ENCODE measurements around the gene NUP214. TPM values are rescaled to one million over a fixed set of nuclear protein-coding genes. Genes with fewer than 3 reads are reported as not detected.

NUP214 gene
- total RNA-seq, 1 experiment from 2014 or later: 35.5 TPM

GRCh38 chr9:131120620-131121228 is 4.7 kb upstream of the NUP214 start:
- ChIA-PET RAD21 (ENCODE audit: low non-redundant PET in 1 of 2, low total read pairs in 2 of 2, uncharacterized antibody in 2 of 2, unreplicated experiment in 2 of 2) (no interaction called here), POLR2A (no interaction called here), CTCF (no interaction called here)
- Histone ChIP-seq H3K27ac (ENCODE audit: low read depth, low read length) (no peak overlapping the region), H3K36me3 (ENCODE audit: control insufficient read depth in 1 of 2, insufficient read depth in 2 of 2, low read length in 2 of 2) (peaks cover 3 to 5% of the 10 kb centered on the region in 2 experiments; a peak in 2 of 4 replicates), H3K9ac (ENCODE audit: low read length) (no peak overlapping the region), H2AFZ (ENCODE audit: low read depth, low read length, poor library complexity, severe bottlenecking) (no peak overlapping the region), H3K4me2 (ENCODE audit: low read length) (no peak overlapping the region), H3K4me1 (ENCODE audit: control insufficient read depth in 1 of 2, insufficient read depth in 2 of 2, low read length in 2 of 2) (peaks cover 0 to 3% of the 10 kb centered on the region in 2 experiments; a peak in 1 of 4 replicates), H3K9me3 (ENCODE audit: control insufficient read depth in 1 of 2, insufficient read depth in 1 of 2, low read depth in 1 of 2, low read length in 2 of 2) (no peaks in the 10 kb centered on the region), H4K20me1 (ENCODE audit: insufficient read depth) (no peaks in the 10 kb centered on the region), H3K27me3 (ENCODE audit: insufficient read depth, low read length) (no peaks in the 10 kb centered on the region), H3K9me2 (ENCODE audit: insufficient read depth) (no peaks in the 10 kb centered on the region), H3K4me3 (replicated peaks in 1 of 2; ENCODE audit: low read depth in 1 of 2, low read length in 2 of 2) (no peak overlapping the region), H3K79me2 (ENCODE audit: insufficient read depth, low read length) (peaks cover 10% of the 10 kb centered on the region)
- DNase-seq (ENCODE audit: low read depth, low spot score) (no peak), ATAC-seq (no peak)
- no TSS peak for BruUV-seq (replicated peaks)
- TF ChIP-seq CEBPB (IDR thresholded peaks at IDR 0.05; ENCODE audit: low read depth) (no peak), CTCF (IDR thresholded peaks at IDR 0.05 in 2 of 3, conservative IDR thresholded peaks at IDR 0.05 in 1 of 3; ENCODE audit: borderline replicate concordance in 1 of 3, insufficient read depth in 1 of 3, low read depth in 2 of 3, low read length in 2 of 3) (no peak), MAX (IDR thresholded peaks at IDR 0.05) (no peak)
- intact Hi-C loops (cut with micrococcal nuclease): no loop called here

GRCh38 chr9:131121346-131121745 is 4.0 kb upstream of the NUP214 start:
- RAD21 ChIA-PET (ENCODE audit: low non-redundant PET in 1 of 2, low total read pairs in 2 of 2, uncharacterized antibody in 2 of 2, unreplicated experiment in 2 of 2): no interaction called here

More at GRCh38 chr9:131121346-131121745, 4.0 kb upstream of the NUP214 start:
- no peak overlapping the region for H3K4me3 ChIP-seq (replicated peaks in 1 of 2; ENCODE audit: low read depth in 1 of 2, low read length in 2 of 2)
- peaks cover 0 to 6% of the 10 kb centered on the region in 2 experiments; a peak in 2 of 4 replicates for H3K4me1 ChIP-seq (ENCODE audit: control insufficient read depth in 1 of 2, insufficient read depth in 2 of 2, low read length in 2 of 2)
- H2AFZ ChIP-seq (ENCODE audit: low read depth, low read length, poor library complexity, severe bottlenecking): no peak overlapping the region
- no peaks in the 10 kb centered on the region for H4K20me1 ChIP-seq (ENCODE audit: insufficient read depth)
- no peaks in the 10 kb centered on the region for H3K27me3 ChIP-seq (ENCODE audit: insufficient read depth, low read length)
- peaks cover 16% of the 10 kb centered on the region for H3K79me2 ChIP-seq (ENCODE audit: insufficient read depth, low read length)
- ChIA-PET POLR2A (no interaction called here), CTCF (no interaction called here)
- peaks cover 3 to 5% of the 10 kb centered on the region in 2 experiments; a peak in 2 of 4 replicates for H3K36me3 ChIP-seq (ENCODE audit: control insufficient read depth in 1 of 2, insufficient read depth in 2 of 2, low read length in 2 of 2)
- intact Hi-C loops (cut with micrococcal nuclease): no loop called here
- no TSS peak for BruUV-seq (replicated peaks)
- H3K9me3 ChIP-seq (ENCODE audit: control insufficient read depth in 1 of 2, insufficient read depth in 1 of 2, low read depth in 1 of 2, low read length in 2 of 2): no peaks in the 10 kb centered on the region
- ATAC-seq (no peak), DNase-seq (ENCODE audit: low read depth, low spot score) (no peak)
- TF ChIP-seq FOSL1 (IDR thresholded peaks at IDR 0.05; ENCODE audit: low read depth) (no peak), EZH2 (IDR thresholded peaks at IDR 0.05) (no peak), ZBTB33 (IDR thresholded peaks at IDR 0.05; ENCODE audit: extremely low read depth, insufficient replicate concordance, low read length) (no peak), ELF1 (IDR thresholded peaks at IDR 0.05; ENCODE audit: borderline replicate concordance, low read depth) (no peak), SIN3A (IDR thresholded peaks at IDR 0.05; ENCODE audit: low read depth) (no peak), YY1 (IDR thresholded peaks at IDR 0.05; ENCODE audit: extremely low read depth, insufficient replicate concordance, low read depth, low read length) (no peak), SP1 (IDR thresholded peaks at IDR 0.05; ENCODE audit: low read depth) (no peak), EZH2phosphoT487 (IDR thresholded peaks at IDR 0.05; ENCODE audit: borderline replicate concordance) (no peak), ZNF274 (IDR thresholded peaks at IDR 0.05; ENCODE audit: low read depth, low read length) (no peak), CEBPB (IDR thresholded peaks at IDR 0.05; ENCODE audit: low read depth) (no peak), MAX (IDR thresholded peaks at IDR 0.05) (no peak), RAD21 (IDR thresholded peaks at IDR 0.05; ENCODE audit: low read depth) (no peak), JUND (IDR thresholded peaks at IDR 0.05) (no peak), ATF3 (IDR thresholded peaks at IDR 0.05) (no peak)
- no peak overlapping the region for H3K4me2 ChIP-seq (ENCODE audit: low read length)
- H3K27ac ChIP-seq (ENCODE audit: low read depth, low read length): no peak overlapping the region
- H3K9ac ChIP-seq (ENCODE audit: low read length): no peak overlapping the region
- H3K9me2 ChIP-seq (ENCODE audit: insufficient read depth): no peaks in the 10 kb centered on the region
